Tibial artery (tissue), 4 donors: ENCODE results near the gene SLC10A4.
"Not testable (repeated sequence)": the region's sequence is repeated elsewhere in the genome, so short reads cannot be mapped to it uniquely, and the experiment has no call there.

Experiments used
- DNase-seq, 2 donors: peaks; one replicate each; pipeline ENCODE4 v3.0.0-alpha.2; 2019
- H3K27ac ChIP-seq, 2 donors: fragments of 200-600 bp; sonication (generic) in 1 of 2; 1 replicate in 1 of 2; 2 replicates in 1 of 2; pipeline ENCODE4 v1.5.1; 2018 to 2019; ENCODE audit warnings: mild to moderate bottlenecking in 1 of 2
- H3K27me3 ChIP-seq, 2 donors: fragments of 200-600 bp; sonication (generic) in 1 of 2; one replicate each; pipeline versions ENCODE4 v1.5.1 to v1.6.0; 2016 to 2019
- H3K36me3 ChIP-seq, 3 donors: fragments of 200-600 bp; sonication (generic) in 2 of 3; one replicate each; pipeline ENCODE4 v1.5.1; 2016 to 2019; ENCODE audit warnings: mild to moderate bottlenecking in 2 of 3
- H3K4me1 ChIP-seq, 4 donors: fragments of 200-600 bp; sonication (generic) in 2 of 4; 1 replicate in 3 of 4; 2 replicates in 1 of 4; pipeline ENCODE4 v1.5.1; 2016 to 2019
- H3K4me3 ChIP-seq, 2 donors: fragments of 200-600 bp; sonication (generic) in 1 of 2; 1 replicate in 1 of 2; 2 replicates in 1 of 2; pipeline ENCODE4 v1.5.1; 2018 to 2019; ENCODE audit warnings: mild to moderate bottlenecking in 2 of 2
- H3K9me3 ChIP-seq, 3 donors: fragments of 200-600 bp; sonication (generic) in 1 of 3; one replicate each; pipeline ENCODE4 v1.5.1; 2016 to 2019
- CTCF ChIP-seq, 2 experiments: fragments of 200-600 bp in 1 of 2; fragments of 450-650 bp in 1 of 2; IDR thresholded peaks; one replicate each; pipeline ENCODE4 v1.5.1; 2017 to 2019; ENCODE audit warnings: antibody characterized with exemption in 2 of 2, mild to moderate bottlenecking in 1 of 2, moderate library complexity in 1 of 2
- intact Hi-C: fragments of 100-400 bp; cut with DNase I; formaldehyde crosslinking; loops from one replicate; pipeline ENCODE4 v1.15.0; 2023; ENCODE audit warnings: low total_unique reads

Gene SLC10A4

GRCh38 chr4:48449151-48449550, 34.0 kb upstream of the SLC10A4 start:
- H3K4me3 ChIP-seq = no peak overlapping the region
- no peak for DNase-seq
- TF ChIP-seq CTCF (IDR thresholded peaks at IDR 0.05) = no peak
- intact Hi-C loops = no loop called here
- no peaks in the 10 kb centered on the region for H3K27me3 ChIP-seq
- no peaks in the 10 kb centered on the region for H3K4me1 ChIP-seq
- H3K27ac ChIP-seq = no peak overlapping the region
- H3K9me3 ChIP-seq = no peaks in the 10 kb centered on the region
- no peaks in the 10 kb centered on the region for H3K36me3 ChIP-seq

GRCh38 chr4:48450740-48451139, 32.4 kb upstream of the SLC10A4 start:
- intact Hi-C loops = no loop called here
- H3K9me3 ChIP-seq = no peaks in the 10 kb centered on the region
- no peak overlapping the region for H3K4me3 ChIP-seq
- H3K27me3 ChIP-seq = no peaks in the 10 kb centered on the region
- DNase-seq = no peak
- TF ChIP-seq CTCF (IDR thresholded peaks at IDR 0.05) = no peak
- no peaks in the 10 kb centered on the region for H3K36me3 ChIP-seq
- H3K4me1 ChIP-seq = no peaks in the 10 kb centered on the region
- no peak overlapping the region for H3K27ac ChIP-seq

- H3K4me1 ChIP-seq, H3K27ac ChIP-seq, H3K4me3 ChIP-seq, intact Hi-C loops, H3K36me3 ChIP-seq, H3K27me3 ChIP-seq, DNase-seq, H3K9me3 ChIP-seq: not testable (repeated sequence)
These were observed 31.5 kb upstream of the SLC10A4 start for GRCh38 chr4:48451656-48452055.

- TF ChIP-seq CTCF (IDR thresholded peaks at IDR 0.05) = no peak
- DNase-seq = no peak
- Histone ChIP-seq H3K9me3 (no peaks in the 10 kb centered on the region), H3K27me3 (no peaks in the 10 kb centered on the region), H3K27ac (no peak overlapping the region), H3K36me3 (no peaks in the 10 kb centered on the region), H3K4me1 (no peaks in the 10 kb centered on the region), H3K4me3 (no peak overlapping the region)
- intact Hi-C loops = no loop called here
These were observed 28.6 kb upstream of the SLC10A4 start for GRCh38 chr4:48454591-48454990.

GRCh38 chr4:48461000-48461399, 22.1 kb upstream of the SLC10A4 start:
- intact Hi-C loops = no loop called here
- no peak for TF ChIP-seq CTCF (IDR thresholded peaks at IDR 0.05)
- Histone ChIP-seq H3K27me3 (no peaks in the 10 kb centered on the region), H3K27ac (no peak overlapping the region), H3K4me3 (no peak overlapping the region), H3K4me1 (no peaks in the 10 kb centered on the region), H3K9me3 (no peaks in the 10 kb centered on the region), H3K36me3 (no peaks in the 10 kb centered on the region)
- no peak for DNase-seq

- Histone ChIP-seq H3K27ac (no peak overlapping the region), H3K4me1 (no peaks in the 10 kb centered on the region), H3K9me3 (no peaks in the 10 kb centered on the region), H3K27me3 (no peaks in the 10 kb centered on the region), H3K4me3 (no peak overlapping the region), H3K36me3 (no peaks in the 10 kb centered on the region)
- DNase-seq = no peak
- intact Hi-C loops = no loop called here
- no peak for TF ChIP-seq CTCF (IDR thresholded peaks at IDR 0.05)
These were observed 20.8 kb upstream of the SLC10A4 start for GRCh38 chr4:48462363-48462762.
